GDM1 (cell line): ENCODE results near the gene SIX2.

Experiments
- DNase-seq: peaks from one replicate; lab custom pipeline; 2025; lab: John Stamatoyannopoulos, UW

Gene SIX2

DNA sequence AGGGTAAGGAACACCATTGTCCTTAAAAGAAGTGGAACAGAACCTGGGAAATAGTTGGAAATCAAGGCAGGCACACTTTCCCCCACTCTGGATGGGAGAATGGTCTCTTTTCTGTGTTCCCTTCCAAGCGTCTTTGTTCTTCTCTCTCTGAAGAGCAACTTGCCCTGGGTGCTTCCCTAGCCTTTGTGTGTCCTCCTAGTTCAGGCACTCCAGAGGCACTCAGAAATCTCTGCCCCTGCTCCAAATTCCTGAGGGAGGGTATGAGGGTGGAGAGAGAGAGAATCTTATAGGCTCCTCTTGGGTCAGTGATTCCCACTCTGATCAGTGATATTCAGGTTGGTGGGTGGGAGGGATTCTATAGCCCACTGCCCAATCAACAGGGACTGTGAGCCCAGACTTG lies 8.8 kb upstream of the SIX2 start:
- DNase-seq = no peak

DNA sequence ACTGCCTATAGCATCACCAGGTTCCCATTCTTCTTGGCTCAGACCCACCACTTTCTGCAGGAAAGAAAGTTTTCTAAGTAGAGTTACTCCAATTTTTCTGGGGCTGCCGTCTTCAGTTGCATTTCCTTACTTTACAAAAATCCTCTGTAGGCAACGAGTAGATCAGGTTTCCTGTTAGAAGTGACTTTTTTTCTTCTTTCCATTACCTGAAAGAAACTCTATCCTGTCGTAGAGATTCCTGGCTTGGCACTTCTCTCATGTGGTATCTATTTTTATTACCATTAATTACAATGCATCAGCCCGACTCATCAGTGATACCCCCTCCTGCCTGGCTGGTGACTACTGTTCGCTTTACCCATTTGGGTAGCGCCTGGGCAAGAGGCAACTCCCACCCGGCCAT lies 5.6 kb upstream of the SIX2 start:
- DNase-seq = no peak

DNA sequence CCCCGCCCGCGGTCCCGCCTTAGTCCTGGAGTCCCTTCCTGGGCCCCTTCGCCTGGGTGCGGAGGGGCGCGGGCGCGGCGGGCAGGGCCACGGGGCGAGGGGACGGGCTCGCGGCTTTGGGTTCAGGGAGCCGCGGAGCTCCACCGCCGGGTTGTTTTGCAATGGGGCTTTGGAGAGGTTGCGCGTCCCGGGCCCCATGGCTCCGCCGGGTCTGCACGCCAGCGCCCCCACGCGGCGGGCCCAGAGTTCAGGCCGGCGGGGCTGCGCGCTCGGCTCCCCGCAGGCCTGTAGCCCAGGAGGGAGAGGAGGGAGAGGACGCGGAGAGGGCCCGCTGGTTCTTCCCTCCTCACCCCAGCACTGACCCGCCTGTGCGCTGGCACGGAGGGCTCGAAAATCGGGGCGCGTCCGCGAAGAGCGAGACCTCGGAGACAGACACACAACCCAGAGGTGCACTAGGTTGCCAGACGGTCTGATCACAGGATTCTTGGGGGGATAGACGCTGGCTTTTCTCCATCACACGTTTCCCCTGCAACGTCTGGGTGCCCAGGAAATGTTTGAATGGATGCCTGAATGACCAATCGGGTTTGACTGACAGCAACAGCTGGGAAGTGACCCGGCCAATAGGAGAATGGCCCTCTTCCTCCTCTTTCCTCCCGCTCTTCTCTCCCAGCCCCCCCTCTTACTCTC lies 4.9 kb upstream of the SIX2 start:
- peak; percentile 34 for DNase-seq

DNA sequence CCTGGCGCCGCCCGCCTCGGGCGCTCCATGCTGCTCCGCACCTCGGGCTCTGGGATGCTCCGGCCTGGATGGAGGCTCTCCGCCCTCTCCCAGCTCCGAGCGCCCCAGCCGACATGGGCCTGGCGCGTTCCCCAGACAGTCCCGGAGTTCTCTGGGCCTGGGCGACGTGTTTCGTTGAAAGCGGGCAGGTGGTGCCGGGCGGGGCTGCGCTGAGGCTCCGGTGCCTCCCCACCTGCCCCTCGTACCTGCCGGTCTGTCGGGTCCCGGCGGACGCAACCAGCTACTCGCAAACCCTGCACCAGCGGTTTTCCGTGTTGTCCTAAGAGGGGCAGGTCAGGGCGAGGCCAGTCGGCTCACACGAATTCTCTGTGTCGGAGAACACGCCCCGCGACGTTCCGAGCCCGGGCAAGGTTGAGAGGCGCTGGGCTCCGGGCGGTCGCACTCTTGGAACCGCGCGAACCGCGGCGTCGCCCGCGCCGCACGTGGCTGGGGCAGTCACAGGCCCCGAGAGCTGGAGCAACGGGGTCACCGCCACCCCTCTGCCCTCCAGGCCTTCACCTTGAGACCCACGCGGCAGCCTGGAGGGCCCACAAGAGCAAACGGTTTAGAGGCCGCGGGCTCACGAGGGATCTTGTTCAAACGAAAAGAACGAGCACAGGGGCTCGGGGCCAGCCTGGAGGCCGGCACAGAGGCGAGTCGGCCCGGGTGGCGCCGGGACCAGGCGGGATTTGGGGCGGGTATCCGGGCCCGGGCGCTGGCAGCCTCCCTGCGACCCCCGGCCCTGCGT lies 4.2 kb upstream of the SIX2 start:
- DNase-seq = no peak

DNA sequence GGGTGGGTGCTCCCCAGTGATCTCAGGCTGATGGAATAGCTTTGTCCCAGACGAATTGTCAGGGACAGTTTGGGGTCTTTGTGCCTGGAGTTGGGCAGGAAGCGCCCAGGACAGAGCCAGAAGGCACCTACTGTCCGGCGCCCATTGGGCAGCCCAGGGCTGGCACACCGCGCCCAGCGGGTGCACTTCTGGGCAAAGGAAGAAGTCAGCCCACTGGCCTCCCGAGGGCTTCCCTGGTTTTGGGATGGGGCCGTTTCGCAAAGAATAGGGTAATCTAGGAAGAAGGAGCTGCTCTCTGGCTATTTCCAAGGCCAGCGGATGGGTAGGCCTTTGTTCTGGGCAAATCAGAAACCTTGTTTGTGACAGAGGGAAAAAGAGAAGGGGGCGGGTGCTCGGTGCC lies 3.5 kb upstream of the SIX2 start:
- no peak for DNase-seq

DNA sequence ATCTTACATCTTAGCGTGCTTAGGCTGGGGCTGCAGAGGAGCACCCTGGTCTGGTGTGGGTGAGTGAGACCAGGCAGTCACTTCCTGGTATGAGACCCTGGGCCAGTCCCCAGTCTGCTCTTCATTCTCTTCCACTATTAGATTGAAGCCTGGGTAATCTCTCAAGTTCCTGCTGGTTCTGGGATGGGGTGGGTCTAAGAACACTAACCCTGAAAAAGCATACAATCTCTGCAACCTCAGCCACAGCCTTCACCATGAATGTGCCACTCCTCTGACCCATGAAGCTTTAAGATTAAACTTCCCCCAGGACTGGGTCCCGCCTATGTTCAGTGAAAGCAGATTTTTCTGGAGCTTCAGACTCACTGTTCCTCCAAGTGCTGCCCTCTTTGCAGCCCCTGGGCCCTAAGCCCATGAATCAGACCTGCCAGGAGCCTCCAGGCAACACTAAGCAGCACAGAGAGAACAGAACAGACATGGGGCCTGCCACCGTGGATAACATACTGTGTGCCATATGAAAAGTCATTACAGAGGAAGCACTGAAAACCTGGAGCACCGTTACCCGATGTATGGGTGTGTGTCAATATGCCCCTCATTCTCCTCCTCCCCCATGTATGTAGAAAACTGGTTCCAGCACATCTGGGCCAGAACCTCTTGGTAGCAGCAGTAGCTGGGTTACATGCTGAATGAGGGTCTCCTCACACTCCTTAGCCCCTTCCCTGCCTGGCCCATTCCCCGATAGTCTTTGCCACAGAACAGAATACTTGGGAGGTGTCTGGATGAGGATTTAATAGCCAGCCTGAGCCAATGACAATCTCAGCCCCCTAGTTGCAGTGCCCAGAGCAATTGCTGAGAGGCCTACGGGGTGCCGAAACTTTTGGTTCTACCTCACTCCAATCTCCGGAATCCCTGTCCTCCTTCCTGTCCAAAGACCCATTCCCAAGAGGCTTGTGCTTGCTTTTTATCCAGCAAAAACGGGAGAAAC lies 2.7 kb upstream of the SIX2 start:
- DNase-seq = no peak

DNA sequence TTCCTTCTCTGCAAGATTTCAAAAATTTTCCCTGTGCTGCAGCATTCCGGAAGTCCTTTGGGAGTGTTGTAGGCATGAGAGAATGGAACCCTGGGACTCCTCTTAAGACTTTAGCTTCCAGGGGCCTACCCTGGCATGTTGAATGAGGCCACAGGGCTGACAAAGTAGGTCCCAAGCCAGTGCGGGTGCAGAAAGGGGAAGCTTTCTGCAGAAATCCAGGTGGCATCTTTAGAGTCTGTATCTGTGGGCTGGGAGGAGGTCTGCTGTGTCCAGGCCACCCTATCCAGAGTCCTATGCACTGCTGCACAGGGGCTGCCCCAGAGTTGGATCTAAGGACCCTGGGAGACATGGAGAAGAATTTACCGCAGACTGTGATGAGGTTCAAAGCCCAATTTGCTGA lies 1.9 kb upstream of the SIX2 start:
- DNase-seq = no peak

DNA sequence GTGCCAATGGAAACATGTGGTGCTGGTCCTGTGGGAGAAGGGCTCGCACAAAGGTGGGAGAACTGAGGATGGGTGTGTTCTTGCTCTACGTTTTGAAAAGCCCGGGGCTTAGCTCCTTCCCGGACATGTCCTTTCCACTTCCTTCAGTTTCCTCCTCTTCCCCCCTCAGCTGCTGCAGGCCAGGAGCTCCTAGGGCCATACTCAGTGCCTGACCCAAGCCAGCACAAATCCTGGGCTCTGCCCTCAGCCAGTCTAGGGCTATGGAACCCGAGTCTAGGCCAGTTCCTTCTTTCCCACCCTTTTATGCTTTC lies 1.4 kb upstream of the SIX2 start:
- DNase-seq = no peak

DNA sequence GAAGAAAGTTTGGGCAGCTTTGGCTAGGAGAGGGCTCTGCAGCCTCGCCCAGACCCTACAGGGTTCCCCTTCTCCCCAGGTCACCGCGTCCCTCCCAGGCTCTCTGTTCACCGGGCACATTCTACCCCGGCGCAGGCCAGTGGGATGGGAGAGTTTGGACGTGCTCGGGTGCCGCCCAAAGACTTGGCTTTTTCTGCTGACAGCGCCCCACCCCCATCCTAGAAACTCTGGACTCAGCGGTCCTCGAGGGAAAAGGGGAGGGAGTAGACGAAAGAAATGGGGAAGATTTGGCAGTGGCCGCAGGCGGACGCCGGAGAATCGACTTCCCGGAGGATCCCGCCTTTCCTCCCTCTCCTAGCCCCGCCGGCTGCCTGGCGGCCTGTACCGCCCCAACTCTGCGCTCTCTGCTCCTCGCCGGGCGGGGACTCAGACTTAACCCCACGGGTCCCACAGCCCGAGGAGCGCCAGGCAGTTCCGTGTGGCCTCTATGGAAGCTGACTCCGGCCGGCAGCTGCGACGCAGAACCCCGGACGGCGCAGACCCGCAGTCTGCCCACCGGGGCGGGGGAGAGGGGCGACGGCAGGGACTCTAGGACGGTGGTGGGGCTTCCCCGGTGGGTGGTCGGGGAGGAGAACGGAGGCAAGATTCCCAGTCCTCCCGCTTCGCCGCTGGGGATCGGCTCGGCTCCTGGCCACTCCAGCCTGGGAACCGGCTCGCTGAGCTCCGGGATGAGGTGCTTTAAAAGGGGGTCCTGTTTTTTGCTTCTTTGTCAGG lies 863 bp upstream of the SIX2 start:
- DNase-seq = no peak

DNA sequence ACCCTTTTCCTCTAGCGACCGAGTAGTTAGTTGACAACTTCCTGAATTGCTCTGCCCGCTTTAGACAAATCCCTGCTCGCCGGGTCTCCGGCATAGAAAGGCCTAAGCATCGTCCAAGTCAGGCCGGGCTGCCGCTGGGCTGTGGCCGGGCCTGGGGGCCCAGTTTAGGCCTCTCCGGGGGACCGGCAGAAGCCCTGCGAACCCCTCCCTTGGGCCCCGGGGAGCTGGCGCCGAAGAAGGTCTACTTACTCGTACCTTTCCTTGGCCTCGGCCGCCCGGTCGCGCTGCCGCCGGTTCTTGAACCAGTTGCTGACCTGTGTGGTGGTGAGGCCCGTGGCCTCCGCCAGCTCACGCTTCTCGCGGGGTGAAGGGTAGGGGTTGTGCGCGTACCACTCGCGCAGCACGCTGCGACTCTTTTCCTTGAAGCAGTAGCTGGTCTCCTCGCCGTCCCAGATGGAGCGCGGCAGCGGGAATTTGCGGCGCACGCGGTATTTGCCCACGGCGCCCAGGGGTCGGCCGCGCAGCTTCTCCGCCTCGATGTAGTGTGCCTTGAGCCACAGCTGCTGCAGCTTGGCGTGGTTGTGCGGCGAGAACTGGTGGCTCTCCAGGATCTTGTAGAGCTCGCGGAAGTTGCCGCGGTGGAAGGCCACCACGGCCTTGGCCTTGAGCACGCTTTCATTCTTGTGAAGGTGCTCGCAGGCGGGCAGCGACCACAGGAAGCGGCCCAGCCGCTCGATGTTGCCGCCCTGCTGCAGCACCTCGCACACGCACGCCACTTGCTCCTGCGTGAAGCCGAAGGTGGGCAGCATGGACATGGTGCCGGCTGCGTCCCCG lies 739 bp downstream of the SIX2 start:
- no peak for DNase-seq

DNA sequence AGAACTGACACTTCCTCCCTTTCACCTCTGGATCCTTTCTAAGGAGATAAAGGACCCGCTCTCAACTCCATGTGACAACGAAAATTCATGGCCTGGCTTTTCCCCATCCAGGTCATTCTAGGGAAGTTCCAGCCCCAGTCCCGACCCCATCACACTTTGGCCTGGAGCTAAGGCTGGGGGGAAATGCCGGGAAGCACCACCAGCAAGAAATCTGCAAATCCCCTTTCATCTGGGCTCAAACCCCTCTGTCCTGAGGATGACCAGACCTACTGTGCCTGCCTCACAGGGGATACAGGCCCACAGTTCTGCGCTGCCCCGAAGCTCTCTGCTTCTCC lies 1.3 kb downstream of the SIX2 start:
- DNase-seq = no peak

DNA sequence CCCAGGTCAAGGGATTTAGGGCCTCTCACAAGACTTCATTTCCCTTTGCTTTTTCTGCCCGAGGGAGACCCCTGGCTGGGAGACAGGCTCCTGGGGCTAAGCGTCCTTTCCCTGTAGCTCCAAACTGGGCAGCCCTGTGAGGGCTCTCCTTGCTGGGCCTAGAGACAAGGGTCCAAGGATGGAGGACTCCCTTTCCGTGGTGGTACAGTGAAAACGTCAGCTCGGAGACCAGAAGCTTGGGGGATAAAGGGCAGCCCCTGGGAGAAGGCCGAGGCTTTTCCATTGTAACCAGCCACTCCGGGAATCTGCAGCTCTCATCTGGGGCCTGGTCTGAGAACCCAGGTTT lies 2.3 kb downstream of the SIX2 start:
- no peak for DNase-seq

DNA sequence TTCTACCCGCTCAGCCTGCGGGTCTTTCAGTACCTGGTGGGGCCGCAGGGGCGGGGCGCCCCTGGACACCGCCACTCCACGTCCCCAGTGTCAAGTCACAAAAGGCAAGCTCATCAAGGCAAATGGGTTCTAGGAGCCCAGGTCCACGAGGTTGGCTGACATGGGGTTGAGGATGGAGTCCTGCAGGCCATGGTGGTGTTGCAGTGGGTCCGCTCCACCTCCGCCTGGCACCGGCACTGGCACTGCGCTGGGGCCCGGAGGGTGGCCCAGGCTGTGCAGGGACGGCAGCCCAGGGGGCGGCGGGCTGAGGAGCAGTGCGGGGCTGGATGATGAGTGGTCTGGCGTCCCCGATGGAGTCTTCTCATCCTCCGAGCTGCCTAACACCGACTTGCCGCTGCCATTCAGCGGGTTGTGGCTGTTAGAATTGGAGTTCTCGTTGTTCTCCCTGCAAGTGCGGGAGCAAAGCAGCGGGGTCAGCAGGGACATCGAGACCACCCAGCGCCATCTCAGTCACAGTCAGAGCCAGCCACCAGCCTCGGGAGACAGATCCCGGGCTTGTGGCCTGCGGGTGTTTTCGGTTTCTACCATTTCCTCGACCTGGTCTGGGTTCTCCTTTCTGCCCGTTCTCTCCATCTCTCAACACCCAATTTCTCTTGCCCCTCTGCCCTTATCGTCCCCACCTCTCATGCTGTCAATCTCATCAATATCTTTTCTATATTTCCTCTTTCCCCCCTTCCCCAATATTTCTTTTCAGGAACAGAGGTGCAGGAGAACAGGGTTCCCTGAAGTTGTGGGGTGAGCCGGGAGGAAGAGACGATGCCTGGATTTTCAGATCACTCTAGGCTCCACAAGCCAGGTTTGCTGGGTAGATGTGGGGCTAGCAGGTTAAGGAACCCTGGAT lies 3.0 kb downstream of the SIX2 start:
- no peak for DNase-seq

DNA sequence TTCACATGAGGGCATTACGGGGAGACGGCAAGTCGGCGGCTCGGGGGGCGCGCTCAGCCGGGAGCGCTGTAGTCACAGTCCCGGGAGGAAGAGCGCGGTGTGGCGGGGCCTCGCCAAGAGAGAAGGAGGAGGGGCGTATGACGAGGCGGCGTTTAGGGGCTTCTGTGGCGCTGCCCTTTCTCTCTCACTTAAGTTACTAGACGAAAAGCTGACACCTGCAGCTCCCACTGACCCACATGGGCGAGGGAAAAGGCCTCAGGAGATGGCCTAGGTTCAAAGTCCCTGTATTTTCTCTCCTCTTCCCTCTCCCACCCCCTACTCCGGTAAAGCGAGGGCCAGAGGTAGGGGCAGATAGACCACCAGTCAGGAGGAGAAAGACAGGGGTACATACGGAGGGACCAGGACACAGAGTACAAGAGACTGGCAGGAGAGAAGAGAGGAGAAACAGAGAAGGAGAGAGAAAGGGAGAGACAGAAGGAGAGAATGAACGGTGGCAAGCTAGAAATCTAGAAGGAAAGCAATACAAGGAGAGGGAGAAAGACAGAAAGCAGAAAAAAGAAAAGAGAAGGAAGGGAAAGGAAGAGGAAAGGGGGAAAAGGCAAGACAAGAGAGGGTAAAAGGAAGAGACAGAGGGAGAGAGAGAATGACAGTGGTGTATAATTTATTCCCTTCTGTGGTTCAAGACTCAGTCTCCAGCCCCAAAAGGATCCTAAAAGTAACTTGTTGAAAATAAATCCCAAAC lies 3.8 kb downstream of the SIX2 start:
- DNase-seq = no peak

DNA sequence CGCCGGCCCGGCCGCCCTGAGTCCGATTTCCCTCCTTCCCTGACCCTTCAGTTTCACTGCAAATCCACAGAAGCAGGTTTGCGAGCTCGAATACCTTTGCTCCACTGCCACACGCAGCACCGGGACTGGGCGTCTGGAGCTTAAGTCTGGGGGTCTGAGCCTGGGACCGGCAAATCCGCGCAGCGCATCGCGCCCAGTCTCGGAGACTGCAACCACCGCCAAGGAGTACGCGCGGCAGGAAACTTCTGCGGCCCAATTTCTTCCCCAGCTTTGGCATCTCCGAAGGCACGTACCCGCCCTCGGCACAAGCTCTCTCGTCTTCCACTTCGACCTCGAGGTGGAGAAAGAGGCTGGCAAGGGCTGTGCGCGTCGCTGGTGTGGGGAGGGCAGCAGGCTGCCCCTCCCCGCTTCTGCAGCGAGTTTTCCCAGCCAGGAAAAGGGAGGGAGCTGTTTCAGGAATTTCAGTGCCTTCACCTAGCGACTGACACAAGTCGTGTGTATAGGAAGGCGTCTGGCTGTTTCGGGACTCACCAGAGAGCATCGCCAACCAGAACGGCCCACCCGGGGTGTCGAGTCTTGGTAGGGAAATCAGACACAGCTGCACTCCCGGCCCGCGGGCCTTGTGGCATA lies 4.6 kb downstream of the SIX2 start:
- DNase-seq = no peak

DNA sequence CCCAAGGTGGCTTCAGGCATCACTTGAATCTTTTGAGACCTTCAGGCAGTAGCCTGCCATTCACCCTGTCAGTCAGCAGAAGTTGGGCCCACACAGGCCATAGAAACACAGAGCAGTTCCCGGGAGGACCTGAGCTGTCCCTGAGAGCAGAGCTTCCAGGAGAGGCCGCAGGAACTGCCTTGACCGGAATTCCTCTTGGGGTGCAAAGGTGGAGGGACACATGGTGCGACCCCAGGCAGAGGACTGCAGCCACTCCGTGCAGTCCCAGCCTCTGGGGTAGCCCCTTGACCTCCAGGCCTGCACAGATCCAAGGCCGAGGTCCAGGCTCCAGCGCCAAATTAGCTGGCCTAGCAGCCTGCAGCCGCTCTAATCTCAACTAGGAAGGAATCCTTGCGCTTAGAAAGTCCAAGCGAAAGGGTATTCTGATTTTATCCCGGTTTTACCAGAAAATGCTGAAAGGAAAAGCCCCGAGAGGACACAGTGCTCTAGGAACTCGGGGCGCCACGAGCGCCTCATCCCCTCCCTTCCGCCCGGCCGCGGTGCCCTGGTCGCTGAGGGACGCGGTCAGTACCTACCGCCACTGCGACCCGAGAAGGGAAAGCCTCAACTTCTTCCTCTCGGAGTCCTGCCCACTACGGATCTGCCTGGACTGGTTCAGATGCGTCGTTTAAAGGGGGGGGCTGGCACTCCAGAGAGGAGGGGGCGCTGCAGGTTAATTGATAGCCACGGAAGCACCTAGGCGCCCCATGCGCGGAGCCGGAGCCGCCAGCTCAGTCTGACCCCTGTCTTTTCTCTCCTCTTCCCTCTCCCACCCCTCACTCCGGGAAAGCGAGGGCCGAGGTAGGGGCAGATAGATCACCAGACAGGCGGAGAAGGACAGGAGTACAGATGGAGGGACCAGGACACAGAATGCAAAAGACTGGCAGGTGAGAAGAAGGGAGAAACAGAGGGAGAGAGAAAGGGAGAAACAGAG lies 5.4 kb downstream of the SIX2 start:
- DNase-seq = no peak

DNA sequence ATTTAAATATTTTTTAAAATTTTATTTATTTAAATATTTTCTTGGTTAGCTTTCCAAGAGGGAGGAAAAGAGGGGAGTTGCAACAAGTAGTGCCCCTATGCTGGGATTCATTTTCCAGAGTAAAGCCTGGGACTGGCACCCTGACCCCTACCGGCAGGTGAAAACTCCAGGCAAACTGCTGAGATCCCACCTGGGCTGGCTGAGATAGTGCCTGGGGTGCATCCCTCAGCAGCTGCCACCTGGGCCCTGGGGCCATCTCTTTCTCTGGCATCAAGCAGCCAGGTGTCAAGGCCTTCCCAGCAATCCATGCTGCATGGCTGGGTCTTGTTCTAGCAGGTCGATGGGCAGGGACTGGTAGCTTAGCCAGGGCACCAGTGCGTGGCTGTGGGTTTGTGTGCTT lies 6.6 kb downstream of the SIX2 start:
- no peak for DNase-seq

DNA sequence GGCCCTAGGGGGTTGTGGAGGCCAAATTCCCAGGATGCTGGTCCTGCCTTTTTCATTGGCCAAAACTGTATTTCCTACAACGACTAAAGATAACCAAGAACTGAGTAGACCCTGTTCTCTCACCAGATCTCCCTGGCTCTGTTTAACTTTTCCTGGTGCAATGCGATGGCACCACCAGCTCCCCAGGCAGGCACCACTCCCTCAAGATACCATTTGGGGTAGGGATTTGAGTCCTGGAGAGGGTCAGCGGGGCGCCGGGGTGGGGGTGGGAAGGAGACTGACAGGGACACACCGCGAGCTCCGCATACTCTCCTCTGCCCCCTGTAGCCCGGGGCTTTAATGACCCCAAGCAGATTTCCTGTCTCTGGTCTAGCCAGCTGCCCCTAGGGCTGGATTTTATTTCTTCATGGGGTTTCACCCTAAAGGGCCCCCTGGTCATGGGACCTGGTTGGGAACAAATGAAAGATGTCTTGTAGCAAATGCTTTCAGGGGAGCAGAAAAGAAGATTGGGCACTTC lies 7.3 kb downstream of the SIX2 start:
- DNase-seq = no peak
